Testis (tissue), 3 donors: ENCODE measurements around the gene GRIK4. TPM values are rescaled to one million over a fixed set of nuclear protein-coding genes. Genes with fewer than 3 reads are reported as not detected.

Source experiments
- DNase-seq: peaks from one replicate; pipeline ENCODE4 v3.0.0-alpha.2; 2019
- H3K27ac ChIP-seq, 2 donors: fragments of 200-600 bp; sonication (generic); one replicate each; pipeline ENCODE4 v1.5.1; 2019
- H3K27me3 ChIP-seq: fragments of 200-600 bp; sonication (generic); one replicate; pipeline ENCODE4 v1.5.1; 2019
- H3K36me3 ChIP-seq: fragments of 200-600 bp; sonication (generic); one replicate; pipeline ENCODE4 v1.5.1; 2017; ENCODE audit warnings: low read depth; ENCODE audit errors: missing control alignments
- H3K4me1 ChIP-seq: fragments of 200-600 bp; sonication (generic); one replicate; pipeline ENCODE4 v1.5.1; 2019
- H3K4me3 ChIP-seq, 2 donors: fragments of 200-600 bp; sonication (generic); one replicate each; pipeline ENCODE4 v1.5.1; 2017 to 2019
- H3K9me3 ChIP-seq: fragments of 200-600 bp; sonication (generic); one replicate; pipeline ENCODE4 v1.5.1; 2017
- POLR2A ChIP-seq: fragments of 450-650 bp; IDR thresholded peaks from one replicate; pipeline ENCODE4 v1.6.1; 2017; ENCODE audit warnings: antibody characterized with exemption, mild to moderate bottlenecking, moderate library complexity
- WGBS, 2 donors: methylation state at CpG; one replicate each; pipeline ENCODE4 v1.1.5; 2018; 5-methylcytosine and 5-hydroxymethylcytosine counted together
- intact Hi-C: fragments of 100-400 bp; cut with DNase I; formaldehyde crosslinking; loops from one replicate; pipeline ENCODE4 v1.15.1; 2023; ENCODE audit warnings: low total_unique reads
- polyA plus RNA-seq: library from polyadenylated mRNA; stranded (reverse); fragments of 350-450 nt; fragmentation: Illumina TruSeq; extraction: RNeasy Lipid Tissue Mini Kit (QIAGEN cat#74804); gene quantifications from one replicate; pipeline ENCODE4 v1.2.3, GENCODE V29; 2014; ENCODE audit warnings: low read depth, low replicate concordance; ENCODE audit not compliant: insufficient read depth
- total RNA-seq, 2 donors: library from RNA; depleted of rRNA; stranded (reverse); fragments of >200 nt; gene quantifications; one replicate each; pipeline ENCODE4 v1.2.3, GENCODE V29; 2016
- TF ChIP-seq, protein P1 (sequence below), 3 experiments: fragments of 450-650 bp in 2 of 3; fragments of 200-600 bp in 1 of 3; sonication (generic) in 1 of 3; IDR thresholded peaks; one replicate each; pipeline ENCODE4 v1.5.1; 2016 to 2019; ENCODE audit warnings: antibody characterized with exemption in 3 of 3, mild to moderate bottlenecking in 2 of 3, moderate library complexity in 1 of 3

The GRIK4 gene
- total and polyA plus RNA-seq, 3 donors from 2014 or later, result 2.6 to 3.0 (median 2.6) TPM

- H3K4me3 ChIP-seq, result no peak overlapping the region
- no peaks in the 10 kb centered on the region for H3K36me3 ChIP-seq
- H3K27me3 ChIP-seq, result no peaks in the 10 kb centered on the region
- no peak overlapping the region for H3K27ac ChIP-seq
- 84% methylated on average over 16 to 18 of the region's 18 CpGs for WGBS, 2 donors
- TF ChIP-seq, protein P1, sequence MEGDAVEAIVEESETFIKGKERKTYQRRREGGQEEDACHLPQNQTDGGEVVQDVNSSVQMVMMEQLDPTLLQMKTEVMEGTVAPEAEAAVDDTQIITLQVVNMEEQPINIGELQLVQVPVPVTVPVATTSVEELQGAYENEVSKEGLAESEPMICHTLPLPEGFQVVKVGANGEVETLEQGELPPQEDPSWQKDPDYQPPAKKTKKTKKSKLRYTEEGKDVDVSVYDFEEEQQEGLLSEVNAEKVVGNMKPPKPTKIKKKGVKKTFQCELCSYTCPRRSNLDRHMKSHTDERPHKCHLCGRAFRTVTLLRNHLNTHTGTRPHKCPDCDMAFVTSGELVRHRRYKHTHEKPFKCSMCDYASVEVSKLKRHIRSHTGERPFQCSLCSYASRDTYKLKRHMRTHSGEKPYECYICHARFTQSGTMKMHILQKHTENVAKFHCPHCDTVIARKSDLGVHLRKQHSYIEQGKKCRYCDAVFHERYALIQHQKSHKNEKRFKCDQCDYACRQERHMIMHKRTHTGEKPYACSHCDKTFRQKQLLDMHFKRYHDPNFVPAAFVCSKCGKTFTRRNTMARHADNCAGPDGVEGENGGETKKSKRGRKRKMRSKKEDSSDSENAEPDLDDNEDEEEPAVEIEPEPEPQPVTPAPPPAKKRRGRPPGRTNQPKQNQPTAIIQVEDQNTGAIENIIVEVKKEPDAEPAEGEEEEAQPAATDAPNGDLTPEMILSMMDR (IDR thresholded peaks at IDR 0.05), result no peak
- no peak for TF ChIP-seq POLR2A
- intact Hi-C loops, result no loop called here
- no peaks in the 10 kb centered on the region for H3K9me3 ChIP-seq
- H3K4me1 ChIP-seq, result no peaks in the 10 kb centered on the region
- DNase-seq, result no peak
These were observed 304.0 kb downstream of the GRIK4 start for GRCh38 chr11:120815319-120816100.

DNA sequence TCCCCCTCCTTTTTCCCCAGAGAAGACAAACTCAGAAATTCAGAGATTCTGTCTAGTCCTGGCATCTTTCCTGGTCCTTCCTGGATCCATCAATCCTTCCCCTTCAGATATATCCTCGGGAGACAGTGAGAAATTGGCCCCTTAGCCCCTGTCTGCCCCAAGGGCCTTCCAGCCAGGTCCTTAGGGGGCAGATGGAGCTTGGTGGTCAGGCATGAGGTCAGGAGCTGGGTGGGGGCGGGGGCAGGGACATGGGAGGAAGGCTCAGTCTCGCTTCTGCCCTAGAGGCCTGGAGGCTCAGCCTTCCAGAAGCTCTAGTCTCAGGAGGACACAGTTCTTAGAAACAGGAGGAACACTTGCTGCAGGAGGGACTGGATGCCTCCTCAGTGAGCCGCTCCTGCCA lies 304.6 kb downstream of the GRIK4 start:
- intact Hi-C loops, result no loop called here
- TF ChIP-seq POLR2A, result no peak
- TF ChIP-seq, protein P1 (IDR thresholded peaks at IDR 0.05), result no peak
- DNase-seq, result no peak

DNA sequence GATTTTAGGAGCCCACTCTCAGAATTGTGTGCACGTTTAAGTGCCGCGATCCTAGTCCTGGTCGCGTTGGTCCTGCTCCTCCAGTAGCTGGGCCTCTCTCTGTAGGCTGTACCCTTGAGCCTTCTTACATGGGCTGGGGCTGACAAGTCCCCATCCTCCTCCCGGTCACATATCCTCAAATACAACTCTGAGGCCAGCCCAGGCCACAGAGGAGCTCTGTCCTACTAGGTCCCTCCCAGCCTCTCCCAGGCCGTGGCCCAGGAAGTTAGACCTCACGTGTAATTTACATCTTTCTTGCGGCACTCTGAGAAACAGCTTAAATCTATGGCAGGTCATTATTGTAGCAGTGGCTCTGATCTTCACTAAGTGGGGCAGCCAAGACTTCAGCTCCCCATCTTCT lies 305.2 kb downstream of the GRIK4 start:
- whole genome bisulfite sequencing, 2 donors, result 95 to 97% methylated on average over 9 of the region's 9 CpGs
- TF ChIP-seq, protein P1 (IDR thresholded peaks at IDR 0.05), result no peak
- no peak for TF ChIP-seq POLR2A
- Histone ChIP-seq H3K9me3 (no peaks in the 10 kb centered on the region), H3K27ac (no peak overlapping the region), H3K36me3 (no peaks in the 10 kb centered on the region), H3K27me3 (no peaks in the 10 kb centered on the region), H3K4me1 (no peaks in the 10 kb centered on the region), H3K4me3 (no peak overlapping the region)
- intact Hi-C loops, result no loop called here
- no peak for DNase-seq

More for the DNA sequence above, 304.6 kb downstream of the GRIK4 start:
- Histone ChIP-seq H3K4me3 (no peak overlapping the region), H3K9me3 (no peaks in the 10 kb centered on the region), H3K36me3 (no peaks in the 10 kb centered on the region), H3K27ac (no peak overlapping the region), H3K4me1 (no peaks in the 10 kb centered on the region), H3K27me3 (no peaks in the 10 kb centered on the region)
- WGBS, 2 donors, result 86 to 89% methylated on average over 2 of the region's 4 CpGs

GRCh38 chr11:120817158-120817557 lies 305.6 kb downstream of the GRIK4 start:
- H3K27ac ChIP-seq, result no peak overlapping the region
- WGBS, 2 donors, result 55 to 80% methylated on average over 2 of the region's 2 CpGs
- no peak overlapping the region for H3K4me3 ChIP-seq
- H3K36me3 ChIP-seq, result no peaks in the 10 kb centered on the region
- H3K4me1 ChIP-seq, result no peaks in the 10 kb centered on the region
- intact Hi-C loops, result no loop called here
- no peaks in the 10 kb centered on the region for H3K27me3 ChIP-seq
- H3K9me3 ChIP-seq, result no peaks in the 10 kb centered on the region
- TF ChIP-seq, protein P1 (IDR thresholded peaks at IDR 0.05), result no peak
- no peak for TF ChIP-seq POLR2A
- DNase-seq, result peak; percentile 24

DNA sequence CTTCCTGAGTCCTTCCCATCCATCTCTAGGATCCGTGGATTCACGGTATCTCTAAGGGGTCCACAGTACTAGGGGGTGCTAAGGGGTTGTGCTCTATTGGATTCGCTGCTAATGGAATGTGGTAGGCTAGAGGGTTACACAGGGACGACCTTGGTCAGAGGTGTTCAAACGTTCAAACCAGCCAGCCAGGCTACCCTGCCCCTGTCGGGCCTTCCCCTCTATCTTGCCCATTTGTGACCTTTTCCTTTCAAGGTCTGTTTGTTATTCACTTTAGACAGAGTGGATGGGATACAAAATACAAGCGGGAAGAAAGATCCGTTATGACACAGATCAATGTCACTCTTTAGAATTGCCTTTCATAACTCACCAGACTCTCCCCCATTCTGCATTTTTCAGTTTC lies 306.5 kb downstream of the GRIK4 start:
- Histone ChIP-seq H3K4me3 (no peak overlapping the region), H3K9me3 (no peaks in the 10 kb centered on the region), H3K36me3 (no peaks in the 10 kb centered on the region), H3K27ac (no peak overlapping the region), H3K4me1 (no peaks in the 10 kb centered on the region), H3K27me3 (no peaks in the 10 kb centered on the region)
- 73 to 74% methylated on average over 8 of the region's 8 CpGs for WGBS, 2 donors
- intact Hi-C loops, result no loop called here
- TF ChIP-seq POLR2A, result no peak
- TF ChIP-seq, protein P1 (IDR thresholded peaks at IDR 0.05), result no peak
- no peak for DNase-seq
